NCI-H446 (cell line): ENCODE data around the gene NUP85.
"Not testable (repeated sequence)": the region's sequence is repeated elsewhere in the genome, so short reads cannot be mapped to it uniquely, and the experiment has no call there.

Experiments used
- DNase-seq, 2 experiments: peaks; one replicate each; lab custom pipeline; 2025; lab: John Stamatoyannopoulos, UW

The NUP85 gene

DNA sequence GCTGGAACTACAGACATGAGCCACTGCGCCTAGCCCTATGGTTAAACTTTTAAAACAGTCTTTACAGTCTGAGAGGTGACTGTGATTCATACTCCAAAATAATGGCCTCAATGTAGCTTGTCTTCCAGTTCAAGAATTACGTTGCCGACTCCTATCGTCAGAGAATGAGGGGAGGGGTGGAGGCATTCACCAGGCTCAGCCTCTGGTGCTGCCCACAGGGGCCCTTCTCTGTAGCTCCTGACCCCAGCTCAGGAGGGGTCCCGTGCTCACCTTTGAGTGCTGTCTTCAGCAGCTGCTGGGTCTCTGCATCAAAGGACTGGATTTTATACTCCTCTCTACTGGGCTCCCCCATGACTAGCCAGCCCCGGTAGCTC, 64.4 kb downstream of the NUP85 start:
- no peak for DNase-seq

DNA sequence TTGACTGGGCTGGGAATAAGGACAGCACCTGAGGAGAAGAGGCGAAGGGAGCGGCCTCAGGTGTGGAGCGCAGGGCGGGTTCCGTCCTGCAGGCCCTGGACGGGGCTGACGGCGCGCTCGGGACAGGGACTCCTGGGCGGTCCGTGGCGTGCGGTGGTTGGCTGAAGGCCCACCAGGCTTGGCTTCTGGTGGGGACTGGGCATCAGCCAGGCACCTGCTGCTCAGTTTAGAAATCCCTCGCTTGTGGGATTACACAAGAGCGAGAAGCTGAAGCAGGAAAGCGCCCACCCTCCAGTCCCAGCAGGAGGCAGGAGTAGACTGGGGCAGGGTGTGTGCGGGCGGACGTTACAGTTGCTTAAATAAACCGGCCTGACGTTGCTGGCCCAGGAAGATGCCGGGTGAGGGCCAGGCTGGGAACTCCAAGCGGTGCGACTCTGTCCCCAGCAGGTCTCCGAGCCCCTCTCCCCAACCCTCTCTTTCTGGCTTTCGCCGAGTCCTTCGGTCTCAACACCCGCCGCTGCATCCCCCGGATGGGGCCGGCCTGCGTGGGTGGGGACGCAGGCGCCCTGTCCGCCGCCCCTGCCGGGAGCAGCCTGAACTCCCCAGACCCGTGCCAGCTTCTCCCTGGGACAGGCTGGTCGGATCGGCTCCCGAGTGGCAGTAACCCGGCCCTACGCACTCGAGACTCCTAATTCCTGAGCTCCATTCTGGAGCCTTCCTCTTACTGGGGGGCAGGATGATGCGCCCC, 64.9 kb downstream of the NUP85 start:
- DNase-seq, result peak in 1 of 2 experiments; percentile 64

DNA sequence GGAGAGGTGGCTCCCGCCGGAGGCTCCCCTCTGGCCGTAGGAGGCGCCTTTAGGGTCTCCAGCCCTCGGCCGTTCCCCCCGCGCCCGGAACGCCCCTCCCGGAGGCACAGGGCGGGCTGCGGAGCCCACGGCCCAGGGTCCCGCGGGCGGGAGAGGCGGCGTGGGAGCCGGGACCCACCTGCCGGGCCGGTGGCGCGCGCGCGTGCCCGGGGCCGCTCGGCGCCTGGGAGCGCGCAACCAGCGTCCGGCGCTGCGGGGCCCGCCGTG, 65.4 kb downstream of the NUP85 start, which contains the start of gene MIF4GD:
Gene MIF4GD, minus strand, starts transcription at position 266 of the 267 bp plus-strand sequence. CDS start 1,036 bp downstream, outside the sequence.
- DNase-seq, result no peak

DNA sequence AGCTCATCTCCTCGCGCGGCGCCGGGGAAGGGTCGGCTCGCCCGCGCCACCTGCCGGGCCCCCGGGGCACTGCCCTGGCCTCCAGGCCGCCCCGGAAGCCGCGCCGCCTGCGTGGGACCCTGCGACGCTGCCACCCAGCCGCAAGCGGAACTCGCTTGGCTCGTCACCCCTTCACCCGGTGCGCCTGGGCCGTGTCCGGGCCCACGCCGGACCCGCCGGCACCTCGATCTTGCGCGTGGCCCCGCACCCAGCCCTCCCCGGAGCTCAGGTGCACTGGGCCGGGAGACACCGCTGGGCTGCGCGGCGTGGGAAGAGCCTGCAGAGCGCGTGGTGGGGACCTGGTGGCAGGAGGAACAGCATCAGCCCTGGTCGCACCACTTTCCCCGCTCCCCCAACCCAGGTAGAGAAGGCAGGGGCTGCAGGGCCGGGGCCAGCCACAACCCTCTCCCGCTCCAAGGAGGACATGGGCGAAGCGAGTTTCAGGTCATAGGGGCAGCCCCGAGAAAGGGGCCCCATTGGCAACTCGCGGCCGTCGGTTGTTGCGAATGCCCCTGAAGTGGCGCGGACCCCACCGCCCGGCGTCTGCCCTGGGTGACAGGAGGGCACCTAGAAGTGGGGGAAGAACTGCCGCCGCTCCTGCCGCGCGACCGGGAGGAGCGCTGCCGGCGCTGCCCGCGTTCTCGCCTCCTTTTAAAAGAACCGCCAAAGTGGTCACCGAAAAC, 65.9 kb downstream of the NUP85 start:
- peak; percentile 29 to 89 for DNase-seq

DNA sequence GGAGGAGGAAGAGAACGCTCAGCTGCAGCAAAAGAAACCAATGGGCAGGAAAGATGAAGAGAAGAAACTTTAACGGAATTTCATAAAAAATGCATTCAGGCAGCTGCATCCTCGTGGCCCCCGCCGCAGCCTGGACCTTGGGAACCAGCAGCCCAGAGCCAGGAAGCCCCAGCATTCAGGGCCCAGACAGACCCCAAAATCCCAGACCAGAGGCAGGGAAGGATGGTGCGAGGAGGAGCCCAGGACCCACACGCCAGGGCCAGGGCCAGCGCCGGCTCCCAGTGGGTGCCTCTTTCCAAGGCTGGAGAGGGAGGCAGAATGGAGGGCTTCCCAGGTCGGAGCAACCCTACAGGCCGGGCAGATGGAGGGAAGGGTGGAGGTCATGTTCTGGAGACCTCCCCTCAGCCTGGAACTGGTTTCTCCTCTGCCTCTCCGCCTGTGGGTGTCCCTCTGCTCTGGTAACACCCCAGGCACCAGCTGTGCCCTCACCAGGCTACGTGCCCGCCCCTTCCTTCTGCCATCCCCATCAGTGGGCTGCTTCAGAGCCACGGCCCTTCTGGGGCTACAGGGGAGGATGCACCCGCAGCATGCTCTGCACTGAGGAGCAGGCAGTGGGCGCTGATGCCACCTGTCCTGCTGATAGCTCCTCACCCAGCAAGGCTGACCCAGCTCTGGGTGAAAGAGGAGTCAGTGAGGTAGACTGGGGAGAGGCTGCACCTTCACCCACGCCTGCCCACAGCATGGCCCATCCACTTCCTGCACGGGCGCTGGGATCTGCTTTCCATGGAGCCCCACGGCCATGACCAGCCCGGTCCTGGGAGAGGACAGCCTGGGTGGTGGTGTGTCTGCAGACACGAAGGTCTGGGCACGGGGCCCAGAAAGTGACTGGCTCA, 66.7 kb downstream of the NUP85 start:
- DNase-seq, result peak in 1 of 2 experiments; percentile 69

DNA sequence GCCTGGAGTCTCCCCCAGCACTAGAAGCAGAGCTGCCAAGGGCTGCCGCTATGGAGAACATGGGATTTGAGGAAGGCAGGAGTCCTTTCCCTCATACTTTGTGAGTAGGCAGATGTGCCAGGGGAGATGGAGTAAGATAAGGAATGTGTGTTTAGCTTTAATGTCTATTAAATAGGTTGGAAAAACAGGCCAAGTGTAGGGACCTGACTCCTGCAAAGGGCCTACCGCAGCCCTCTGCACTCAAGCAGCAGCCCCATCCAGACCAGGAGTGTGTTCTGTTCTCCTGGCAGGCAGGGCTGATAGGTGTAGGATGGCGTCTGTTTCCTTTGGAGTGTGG, 67.3 kb downstream of the NUP85 start:
- peak in 1 of 2 experiments; percentile 34 for DNase-seq

DNA sequence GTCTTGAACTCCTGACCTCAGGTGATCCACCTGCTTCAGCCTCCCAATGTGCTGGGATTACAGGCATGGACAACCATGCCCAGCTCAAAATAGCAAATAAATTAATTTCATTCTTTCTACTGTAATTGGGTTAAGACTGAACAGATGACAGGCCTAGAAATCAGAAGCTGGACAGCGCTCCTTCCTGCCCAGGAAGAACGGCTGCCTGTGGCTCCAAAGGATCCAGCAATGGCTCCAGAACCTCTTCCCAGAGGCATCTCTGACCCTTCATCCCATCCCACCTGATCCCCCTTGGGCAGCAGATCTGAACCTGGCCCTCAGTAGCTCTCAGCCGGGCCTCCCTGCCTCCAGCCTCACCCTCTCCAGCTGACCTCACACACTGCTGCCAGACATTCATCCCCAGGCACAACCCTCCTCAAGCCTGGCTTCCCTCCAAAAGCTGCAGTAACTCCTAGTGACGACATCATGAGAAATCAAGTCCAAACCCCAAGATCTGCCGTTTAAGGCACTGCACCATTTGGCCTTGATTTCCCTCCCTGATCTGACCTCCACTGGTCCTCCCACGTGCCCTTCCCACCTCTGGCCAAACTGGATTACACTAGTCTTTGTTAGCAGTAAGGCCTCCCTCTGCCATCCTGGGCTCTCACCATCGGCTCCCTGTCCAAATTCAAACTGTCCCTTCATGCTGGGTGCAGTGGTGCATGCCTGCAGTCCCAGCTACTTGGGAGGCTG, 68.7 kb downstream of the NUP85 start:
- DNase-seq, result no peak

DNA sequence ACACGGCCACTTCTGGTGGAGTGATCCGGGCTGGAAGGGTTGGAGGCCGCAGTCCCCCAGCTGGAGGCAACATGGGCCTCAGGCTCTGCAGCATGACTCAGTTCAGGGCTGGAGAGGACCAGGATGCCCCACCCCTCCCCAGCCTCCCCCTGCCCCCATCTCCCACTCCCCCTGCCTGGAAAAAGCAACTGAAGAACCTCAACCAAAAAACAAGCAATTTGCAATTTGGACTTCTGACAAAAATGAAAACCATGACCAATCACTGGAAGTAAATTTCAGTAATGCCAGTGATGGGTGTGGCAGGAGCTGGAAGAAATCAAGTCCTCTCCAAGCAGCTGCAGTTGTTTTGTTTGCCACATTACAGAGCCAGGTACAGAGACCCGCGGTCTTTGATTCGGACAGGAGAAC, 72.2 kb downstream of the NUP85 start:
- no peak for DNase-seq

DNA sequence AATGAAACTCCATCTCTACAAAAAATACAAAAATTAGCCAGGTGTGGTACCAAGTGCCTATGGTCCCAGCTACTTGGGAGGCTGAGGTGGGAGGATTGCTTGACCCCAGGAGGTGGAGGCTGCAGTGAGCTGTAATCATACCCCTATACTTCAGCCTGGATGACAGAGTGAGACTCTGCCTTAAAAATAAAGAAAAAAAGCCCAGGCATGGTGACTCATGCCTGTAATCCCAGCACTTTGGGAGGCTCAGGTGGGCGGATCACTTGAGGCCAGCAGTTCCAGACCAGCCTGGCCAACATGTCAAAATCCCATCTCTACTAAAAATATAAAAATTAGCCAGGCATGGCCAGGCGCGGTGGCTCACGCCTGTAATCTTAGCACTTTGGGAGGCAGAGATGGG, 74.7 kb downstream of the NUP85 start:
- not testable (repeated sequence) for DNase-seq

DNA sequence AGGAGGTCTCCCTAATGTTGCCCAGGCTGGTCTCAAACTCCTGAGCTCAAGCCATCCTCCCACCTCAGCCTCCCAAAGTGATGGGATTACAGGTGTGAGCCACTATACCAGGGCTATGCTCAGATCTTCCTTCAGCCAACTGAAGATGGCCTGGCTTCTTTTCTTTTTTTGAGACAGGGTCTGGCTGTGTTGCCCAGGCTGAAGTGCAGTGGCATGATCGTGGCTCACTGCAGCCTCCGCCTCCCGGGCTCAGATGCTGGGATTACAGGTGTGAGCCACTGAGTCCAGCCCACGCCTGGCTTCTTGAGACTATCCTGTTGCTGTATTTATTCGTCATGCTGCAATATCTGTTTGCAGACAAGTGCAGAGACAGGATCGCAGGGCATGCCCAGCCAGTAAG, 79.6 kb downstream of the NUP85 start:
- DNase-seq, result no peak
